Measurements from ENCODE around the gene TXK.

The TXK gene

DNA sequence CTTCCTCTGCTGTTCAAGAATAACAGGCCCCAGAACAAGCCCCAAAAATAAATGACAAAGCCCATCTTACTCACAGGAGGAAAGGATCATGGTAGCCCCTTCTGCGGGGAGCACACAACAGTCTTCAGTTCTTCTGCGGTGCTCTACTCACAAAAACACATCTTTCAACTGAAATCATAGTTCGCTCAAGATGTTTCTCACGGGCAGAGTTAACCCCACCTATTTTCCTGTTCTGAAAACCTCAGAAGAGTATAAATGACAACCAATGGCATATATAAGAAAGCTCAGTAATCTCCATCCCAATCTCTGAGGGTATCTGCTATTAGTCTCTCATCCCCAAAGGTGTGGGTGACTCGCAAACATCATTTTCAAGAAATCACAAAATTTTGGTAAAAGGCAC is at the start of gene TXK:
Gene TXK (minus strand): TSS at position 170 of the 400 bp plus-strand sequence. CDS start 80 bp downstream, at position 90.
- no peak within 1 kb of the TSS for H3K27ac ChIP-seq (ENCODE audit: low read depth, low read length, poor library complexity, severe bottlenecking)
- H3K9me3 ChIP-seq (ENCODE audit: low read length), result no peaks in the 10 kb centered on the region
- no peaks in the 10 kb centered on the region for H3F3A ChIP-seq (ENCODE audit: insufficient read depth, low read length)
- no peak within 1 kb of the TSS for H3K4me3 ChIP-seq (ENCODE audit: low read depth, low read length, poor library complexity, severe bottlenecking)
- H3K9ac ChIP-seq (ENCODE audit: low read length), result no peak within 1 kb of the TSS
- no peak within 1 kb of the TSS for H3K4me2 ChIP-seq (ENCODE audit: low read length)
- no peak for TF ChIP-seq EZH2 (IDR thresholded peaks at IDR 0.05; ENCODE audit: borderline replicate concordance, low read length)
- TF ChIP-seq, protein P1, sequence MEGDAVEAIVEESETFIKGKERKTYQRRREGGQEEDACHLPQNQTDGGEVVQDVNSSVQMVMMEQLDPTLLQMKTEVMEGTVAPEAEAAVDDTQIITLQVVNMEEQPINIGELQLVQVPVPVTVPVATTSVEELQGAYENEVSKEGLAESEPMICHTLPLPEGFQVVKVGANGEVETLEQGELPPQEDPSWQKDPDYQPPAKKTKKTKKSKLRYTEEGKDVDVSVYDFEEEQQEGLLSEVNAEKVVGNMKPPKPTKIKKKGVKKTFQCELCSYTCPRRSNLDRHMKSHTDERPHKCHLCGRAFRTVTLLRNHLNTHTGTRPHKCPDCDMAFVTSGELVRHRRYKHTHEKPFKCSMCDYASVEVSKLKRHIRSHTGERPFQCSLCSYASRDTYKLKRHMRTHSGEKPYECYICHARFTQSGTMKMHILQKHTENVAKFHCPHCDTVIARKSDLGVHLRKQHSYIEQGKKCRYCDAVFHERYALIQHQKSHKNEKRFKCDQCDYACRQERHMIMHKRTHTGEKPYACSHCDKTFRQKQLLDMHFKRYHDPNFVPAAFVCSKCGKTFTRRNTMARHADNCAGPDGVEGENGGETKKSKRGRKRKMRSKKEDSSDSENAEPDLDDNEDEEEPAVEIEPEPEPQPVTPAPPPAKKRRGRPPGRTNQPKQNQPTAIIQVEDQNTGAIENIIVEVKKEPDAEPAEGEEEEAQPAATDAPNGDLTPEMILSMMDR (IDR thresholded peaks at IDR 0.05; ENCODE audit: low read length), result no peak
- H3K9me2 ChIP-seq (ENCODE audit: low read depth, low read length), result no peaks in the 10 kb centered on the region
- no peaks in the 10 kb centered on the region for H3K27me3 ChIP-seq (ENCODE audit: insufficient read depth, low read length)
- H4K20me1 ChIP-seq (ENCODE audit: insufficient read depth, low read length), result no peaks in the 10 kb centered on the region
- no peak within 1 kb of the TSS for H2AFZ ChIP-seq (ENCODE audit: low read length)
- H3K79me2 ChIP-seq (ENCODE audit: insufficient read depth, low read length), result no peaks in the 10 kb centered on the region
- H3K4me1 ChIP-seq (ENCODE audit: insufficient read depth, low read length, severe bottlenecking), result peaks cover 13% of the 10 kb centered on the region
- peaks cover 21% of the 10 kb centered on the region; the same call in 1 of the 2 replicates for H3K36me3 ChIP-seq (ENCODE audit: insufficient read depth, low read length)

DNA sequence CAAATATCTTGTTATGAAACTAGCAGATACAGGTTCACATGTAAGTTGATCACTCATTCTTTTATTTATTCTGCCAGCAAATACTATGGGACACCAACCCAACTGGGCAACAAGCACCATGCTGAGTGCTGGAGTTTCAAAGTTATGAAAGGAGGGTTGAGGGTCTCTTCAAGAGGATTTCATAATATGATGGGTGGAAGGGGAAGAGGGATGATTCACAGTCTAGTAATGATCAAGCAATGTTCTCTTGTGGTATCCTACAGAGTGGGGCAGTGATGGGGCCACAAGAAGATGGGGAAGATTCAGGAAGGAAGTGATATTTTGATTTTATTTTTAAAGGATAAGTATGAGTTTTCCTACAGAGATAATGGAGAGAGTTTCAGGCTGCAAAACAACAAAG is 46.2 kb upstream of the TXK start:
- no peak overlapping the region for H3K4me2 ChIP-seq (ENCODE audit: low read length)

DNA sequence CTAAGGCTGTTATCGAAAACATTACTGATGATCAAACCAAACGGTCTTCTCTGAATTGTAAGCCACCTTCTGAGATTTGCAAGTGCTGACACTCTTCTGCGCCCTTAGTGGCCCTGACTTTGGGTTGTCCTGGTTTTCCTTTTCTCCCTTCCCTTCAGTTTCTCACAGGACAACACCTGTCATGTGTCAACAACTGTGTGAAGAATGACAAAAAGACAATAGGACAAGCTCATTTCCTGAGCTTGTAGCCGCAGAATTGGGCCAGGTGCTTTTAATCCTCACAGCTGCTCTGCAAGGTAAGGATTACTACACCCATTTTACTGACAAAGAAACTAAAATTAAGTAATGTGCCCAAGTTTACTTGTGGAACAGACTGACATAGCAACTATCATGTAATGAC is 44.9 kb upstream of the TXK start:
- H3K9me3 ChIP-seq (ENCODE audit: low read length), result 0 out of 2 replicates have a peak, but pooled peaks cover 3% of the 10 kb centered on the region
- H2AFZ ChIP-seq (ENCODE audit: low read length), result no peak overlapping the region
- H4K20me1 ChIP-seq (ENCODE audit: insufficient read depth, low read length), result no peaks in the 10 kb centered on the region
- no peaks in the 10 kb centered on the region for H3K9me2 ChIP-seq (ENCODE audit: low read depth, low read length)
- no peaks in the 10 kb centered on the region for H3F3A ChIP-seq (ENCODE audit: insufficient read depth, low read length)
- no peak overlapping the region for H3K4me2 ChIP-seq (ENCODE audit: low read length)
- H3K4me1 ChIP-seq (ENCODE audit: insufficient read depth, low read length, severe bottlenecking), result no peaks in the 10 kb centered on the region
- H3K27me3 ChIP-seq (ENCODE audit: insufficient read depth, low read length), result no peaks in the 10 kb centered on the region
- H3K36me3 ChIP-seq (ENCODE audit: insufficient read depth, low read length), result no peaks in the 10 kb centered on the region
- no peak overlapping the region for H3K27ac ChIP-seq (ENCODE audit: low read depth, low read length, poor library complexity, severe bottlenecking)
- no peak overlapping the region for H3K9ac ChIP-seq (ENCODE audit: low read length)
- H3K4me3 ChIP-seq (ENCODE audit: low read depth, low read length, poor library complexity, severe bottlenecking), result no peak overlapping the region
- no peaks in the 10 kb centered on the region for H3K79me2 ChIP-seq (ENCODE audit: insufficient read depth, low read length)
- TF ChIP-seq, protein P1 (IDR thresholded peaks at IDR 0.05; ENCODE audit: low read length), result no peak
- TF ChIP-seq EZH2 (IDR thresholded peaks at IDR 0.05; ENCODE audit: borderline replicate concordance, low read length), result no peak

More for the DNA sequence above, 46.2 kb upstream of the TXK start:
- H3K79me2 ChIP-seq (ENCODE audit: insufficient read depth, low read length), result no peaks in the 10 kb centered on the region
- no peak for TF ChIP-seq EZH2 (IDR thresholded peaks at IDR 0.05; ENCODE audit: borderline replicate concordance, low read length)
- TF ChIP-seq, protein P1 (IDR thresholded peaks at IDR 0.05; ENCODE audit: low read length), result no peak
- no peaks in the 10 kb centered on the region for H3K9me2 ChIP-seq (ENCODE audit: low read depth, low read length)
- no peak overlapping the region for H3K9ac ChIP-seq (ENCODE audit: low read length)
- no peak overlapping the region for H3K27ac ChIP-seq (ENCODE audit: low read depth, low read length, poor library complexity, severe bottlenecking)
- H3K27me3 ChIP-seq (ENCODE audit: insufficient read depth, low read length), result no peaks in the 10 kb centered on the region
- H3K4me1 ChIP-seq (ENCODE audit: insufficient read depth, low read length, severe bottlenecking), result no peaks in the 10 kb centered on the region
- H3K4me3 ChIP-seq (ENCODE audit: low read depth, low read length, poor library complexity, severe bottlenecking), result no peak overlapping the region
- no peaks in the 10 kb centered on the region for H3F3A ChIP-seq (ENCODE audit: insufficient read depth, low read length)
- H2AFZ ChIP-seq (ENCODE audit: low read length), result no peak overlapping the region
- H3K9me3 ChIP-seq (ENCODE audit: low read length), result 0 out of 2 replicates have a peak, but pooled peaks cover 3% of the 10 kb centered on the region
- H4K20me1 ChIP-seq (ENCODE audit: insufficient read depth, low read length), result no peaks in the 10 kb centered on the region
- no peaks in the 10 kb centered on the region for H3K36me3 ChIP-seq (ENCODE audit: insufficient read depth, low read length)
